SK-N-SH treated with all-trans-retinoic acid at 6 μM for 48 hours (cell line): ENCODE results near the gene LARP4B.
"Not testable (repeated sequence)": the region's sequence is repeated elsewhere in the genome, so short reads cannot be mapped to it uniquely, and the experiment has no call there.

Experiments used
- ATAC-seq: fragments of 200-7000 bp; cut with Tn5 transposase; 3 replicates; pipeline ENCODE4 v1.9.1; 2020; ENCODE audit warnings: mild to moderate bottlenecking, moderate library complexity
- ARNTL ChIP-seq: fragments of 450-650 bp; formaldehyde crosslinking; IDR thresholded peaks from 2 replicates; pipeline ENCODE4 v1.5.0; 2020; ENCODE audit warnings: low read depth, mild to moderate bottlenecking, moderate library complexity, borderline replicate concordance
- BACH2 ChIP-seq: fragments of 250-450 bp; sonication (Bioruptor Pico); IDR thresholded peaks from 2 replicates; pipeline ENCODE4 v1.9.0; 2021; ENCODE audit warnings: mild to moderate bottlenecking, borderline replicate concordance
- CSDC2 ChIP-seq: fragments of 250-450 bp; sonication (Bioruptor Pico); IDR thresholded peaks from 2 replicates; pipeline ENCODE4 v1.5.0; 2020; ENCODE audit warnings: mild to moderate bottlenecking, moderate library complexity
- GLIS3 ChIP-seq: fragments of 250-450 bp; sonication (Bioruptor Pico); IDR thresholded peaks from 2 replicates; pipeline ENCODE4 v1.5.0; 2020; ENCODE audit warnings: mild to moderate bottlenecking, moderate library complexity
- ISL1 ChIP-seq: fragments of 250-450 bp; sonication (Bioruptor Pico); IDR thresholded peaks from 2 replicates; pipeline ENCODE4 v2.1.2; 2022; ENCODE audit warnings: mild to moderate bottlenecking, moderate library complexity
- OSR1 ChIP-seq: fragments of 250-450 bp; sonication (Bioruptor Pico); IDR thresholded peaks from 2 replicates; pipeline ENCODE4 v1.8.0; 2022; ENCODE audit warnings: moderate library complexity, mild to moderate bottlenecking, inconsistent platforms
- PPARA ChIP-seq: fragments of 250-450 bp; sonication (Bioruptor Pico); IDR thresholded peaks from 2 replicates; pipeline ENCODE4 v1.5.0; 2020; ENCODE audit warnings: mild to moderate bottlenecking, borderline replicate concordance
- RARB ChIP-seq: fragments of 250-450 bp; sonication (Bioruptor Pico); IDR thresholded peaks from 2 replicates; pipeline ENCODE4 v1.8.0; 2021; ENCODE audit warnings: mild to moderate bottlenecking, moderate library complexity
- TOX ChIP-seq: fragments of 250-450 bp; sonication (Bioruptor Pico); IDR thresholded peaks from 2 replicates; pipeline ENCODE4 v1.8.0; 2021; ENCODE audit warnings: mild to moderate bottlenecking, moderate library complexity, borderline replicate concordance
- ZC3H10 ChIP-seq: fragments of 250-450 bp; sonication (Bioruptor Pico); IDR thresholded peaks from 2 replicates; pipeline ENCODE4 v1.5.1; 2021; ENCODE audit warnings: mild to moderate bottlenecking, moderate library complexity
- ZFP3 ChIP-seq: fragments of 250-450 bp; sonication (Bioruptor Pico); IDR thresholded peaks from 2 replicates; pipeline ENCODE4 v1.5.0; 2020; ENCODE audit warnings: mild to moderate bottlenecking, moderate library complexity
- ZFP30 ChIP-seq: fragments of 450-650 bp; formaldehyde crosslinking; IDR thresholded peaks from 2 replicates; pipeline ENCODE4 v1.5.0; 2022; ENCODE audit warnings: mild to moderate bottlenecking, moderate library complexity
- ZNF565 ChIP-seq: fragments of 450-650 bp; formaldehyde crosslinking; conservative IDR thresholded peaks from 2 replicates; pipeline ENCODE4 v1.5.0; 2020; ENCODE audit warnings: low read depth, mild to moderate bottlenecking, moderate library complexity
- ZNF70 ChIP-seq: fragments of 450-650 bp; formaldehyde crosslinking; IDR thresholded peaks from 2 replicates; pipeline ENCODE4 v1.5.0; 2020; ENCODE audit warnings: mild to moderate bottlenecking, moderate library complexity
- ZNF8 ChIP-seq: fragments of 450-650 bp; formaldehyde crosslinking; IDR thresholded peaks from 2 replicates; pipeline ENCODE4 v1.5.0; 2020; ENCODE audit warnings: mild to moderate bottlenecking, moderate library complexity
- TF ChIP-seq, protein P1 (sequence below): fragments of 250-450 bp; sonication (Bioruptor Pico); IDR thresholded peaks from 2 replicates; pipeline ENCODE4 v1.8.0; 2020; ENCODE audit warnings: mild to moderate bottlenecking, moderate library complexity, borderline replicate concordance
- TF ChIP-seq, protein P2 (sequence below): fragments of 250-450 bp; sonication (Bioruptor Pico); IDR thresholded peaks from 2 replicates; pipeline ENCODE4 v1.5.1; 2021; ENCODE audit warnings: mild to moderate bottlenecking, moderate library complexity
- TF ChIP-seq, protein P3 (sequence below): fragments of 250-450 bp; sonication (Bioruptor Pico); IDR thresholded peaks from 2 replicates; pipeline ENCODE4 v1.8.0; 2021; ENCODE audit warnings: low read depth, mild to moderate bottlenecking, moderate library complexity, borderline replicate concordance

Gene LARP4B

DNA sequence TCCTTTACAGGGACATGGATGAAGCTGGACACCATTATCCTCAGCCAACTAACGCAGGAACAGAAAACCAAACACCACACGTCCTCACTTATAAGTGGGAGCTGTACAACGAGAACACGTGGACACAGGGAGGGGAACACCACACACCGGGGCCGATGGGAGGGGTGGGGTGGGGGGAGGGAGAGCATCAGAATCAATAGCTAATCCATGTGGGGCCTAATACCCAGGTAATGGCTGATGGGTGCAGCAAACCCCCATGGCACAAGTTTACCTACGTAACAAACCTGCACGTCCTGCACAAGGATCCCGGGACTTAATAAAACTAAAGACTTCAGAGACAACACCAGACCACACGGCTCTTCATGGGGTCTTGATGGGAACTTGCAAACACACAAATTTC is 159.9 kb downstream of the LARP4B start:
- TF ChIP-seq, protein P1, sequence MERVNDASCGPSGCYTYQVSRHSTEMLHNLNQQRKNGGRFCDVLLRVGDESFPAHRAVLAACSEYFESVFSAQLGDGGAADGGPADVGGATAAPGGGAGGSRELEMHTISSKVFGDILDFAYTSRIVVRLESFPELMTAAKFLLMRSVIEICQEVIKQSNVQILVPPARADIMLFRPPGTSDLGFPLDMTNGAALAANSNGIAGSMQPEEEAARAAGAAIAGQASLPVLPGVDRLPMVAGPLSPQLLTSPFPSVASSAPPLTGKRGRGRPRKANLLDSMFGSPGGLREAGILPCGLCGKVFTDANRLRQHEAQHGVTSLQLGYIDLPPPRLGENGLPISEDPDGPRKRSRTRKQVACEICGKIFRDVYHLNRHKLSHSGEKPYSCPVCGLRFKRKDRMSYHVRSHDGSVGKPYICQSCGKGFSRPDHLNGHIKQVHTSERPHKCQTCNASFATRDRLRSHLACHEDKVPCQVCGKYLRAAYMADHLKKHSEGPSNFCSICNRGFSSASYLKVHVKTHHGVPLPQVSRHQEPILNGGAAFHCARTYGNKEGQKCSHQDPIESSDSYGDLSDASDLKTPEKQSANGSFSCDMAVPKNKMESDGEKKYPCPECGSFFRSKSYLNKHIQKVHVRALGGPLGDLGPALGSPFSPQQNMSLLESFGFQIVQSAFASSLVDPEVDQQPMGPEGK (CRISPR knock-in tag), result no peak
- TF ChIP-seq ISL1 (CRISPR knock-in tag), result no peak
- ATAC-seq, result no peak

DNA sequence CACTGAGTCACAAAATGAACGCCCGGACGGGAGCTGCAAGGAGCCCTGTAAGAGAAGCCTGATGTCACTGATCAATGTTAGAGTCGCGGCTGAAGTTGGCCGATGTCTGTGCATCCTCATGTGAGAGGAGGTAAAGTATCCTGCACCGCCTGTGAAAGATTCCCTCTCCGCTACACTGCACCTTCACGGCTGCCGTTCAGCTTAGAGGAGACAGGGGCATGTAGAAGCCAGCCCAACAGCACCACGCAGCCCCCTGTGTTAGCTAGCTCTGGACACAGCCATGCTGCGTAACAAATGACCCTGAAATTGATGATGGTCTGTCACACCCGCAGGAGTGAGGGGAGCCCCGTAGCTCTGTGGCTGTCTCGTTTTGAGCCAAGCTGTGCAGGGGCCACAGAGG is 160.5 kb downstream of the LARP4B start:
- no peak for ATAC-seq
- no peak for TF ChIP-seq BACH2

DNA sequence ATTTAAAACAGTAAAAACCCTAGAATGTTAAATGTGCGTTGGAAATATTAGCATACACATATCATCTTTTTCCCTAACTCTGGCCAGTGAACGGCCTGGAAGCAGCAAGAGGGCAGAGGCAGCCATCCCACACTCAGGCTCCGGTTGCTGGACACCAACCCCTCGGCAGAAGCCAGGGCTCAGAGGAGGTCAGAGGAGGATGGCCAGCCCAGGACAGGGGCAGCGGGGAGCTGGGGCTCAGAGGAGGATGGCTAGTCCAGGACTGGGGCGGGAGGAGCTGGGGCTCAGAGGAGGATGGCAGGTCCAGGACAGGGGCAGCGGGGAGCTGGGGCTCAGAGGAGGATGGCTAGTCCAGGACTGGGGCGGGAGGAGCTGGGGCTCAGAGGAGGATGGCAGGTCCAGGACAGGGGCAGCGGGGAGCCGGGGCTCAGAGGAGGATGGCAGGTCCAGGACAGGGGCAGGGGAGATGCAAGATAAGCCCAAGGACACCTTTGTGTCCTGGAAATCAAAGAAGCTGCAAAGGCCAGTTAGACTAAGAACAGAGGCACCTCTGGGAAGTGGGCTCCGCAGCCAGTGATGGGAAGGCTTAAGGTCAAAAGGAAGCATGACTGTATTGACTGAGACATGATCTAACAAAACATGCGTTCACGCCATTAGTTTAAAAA is 161.3 kb downstream of the LARP4B start:
- not testable (repeated sequence) for ATAC-seq

DNA sequence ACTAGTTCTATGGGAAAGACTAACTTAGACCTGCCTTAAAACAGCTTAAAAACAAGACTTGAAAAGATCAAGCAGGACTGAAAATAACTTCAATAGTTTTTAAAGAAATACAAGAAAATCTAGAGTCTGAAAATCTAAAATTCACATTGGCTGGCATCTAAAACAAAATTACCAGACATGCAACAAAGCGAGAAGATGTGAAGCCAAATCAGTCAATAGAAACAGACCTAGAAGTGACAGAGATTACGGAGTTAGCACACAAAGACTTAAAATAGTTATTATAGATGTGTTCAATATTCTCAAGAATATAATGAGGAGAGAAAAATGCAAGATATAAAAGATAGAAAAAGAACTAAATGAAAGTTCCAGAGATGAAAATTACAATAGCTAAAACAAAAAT is 163.7 kb downstream of the LARP4B start:
- no peak for TF ChIP-seq ZNF565 (CRISPR knock-in tag)
- TF ChIP-seq ARNTL, result no peak
- TF ChIP-seq, protein P2, sequence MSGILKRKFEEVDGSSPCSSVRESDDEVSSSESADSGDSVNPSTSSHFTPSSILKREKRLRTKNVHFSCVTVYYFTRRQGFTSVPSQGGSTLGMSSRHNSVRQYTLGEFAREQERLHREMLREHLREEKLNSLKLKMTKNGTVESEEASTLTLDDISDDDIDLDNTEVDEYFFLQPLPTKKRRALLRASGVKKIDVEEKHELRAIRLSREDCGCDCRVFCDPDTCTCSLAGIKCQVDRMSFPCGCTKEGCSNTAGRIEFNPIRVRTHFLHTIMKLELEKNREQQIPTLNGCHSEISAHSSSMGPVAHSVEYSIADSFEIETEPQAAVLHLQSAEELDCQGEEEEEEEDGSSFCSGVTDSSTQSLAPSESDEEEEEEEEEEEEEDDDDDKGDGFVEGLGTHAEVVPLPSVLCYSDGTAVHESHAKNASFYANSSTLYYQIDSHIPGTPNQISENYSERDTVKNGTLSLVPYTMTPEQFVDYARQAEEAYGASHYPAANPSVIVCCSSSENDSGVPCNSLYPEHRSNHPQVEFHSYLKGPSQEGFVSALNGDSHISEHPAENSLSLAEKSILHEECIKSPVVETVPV (CRISPR knock-in tag), result no peak
- no peak for TF ChIP-seq ISL1 (CRISPR knock-in tag)
- no peak for ATAC-seq

DNA sequence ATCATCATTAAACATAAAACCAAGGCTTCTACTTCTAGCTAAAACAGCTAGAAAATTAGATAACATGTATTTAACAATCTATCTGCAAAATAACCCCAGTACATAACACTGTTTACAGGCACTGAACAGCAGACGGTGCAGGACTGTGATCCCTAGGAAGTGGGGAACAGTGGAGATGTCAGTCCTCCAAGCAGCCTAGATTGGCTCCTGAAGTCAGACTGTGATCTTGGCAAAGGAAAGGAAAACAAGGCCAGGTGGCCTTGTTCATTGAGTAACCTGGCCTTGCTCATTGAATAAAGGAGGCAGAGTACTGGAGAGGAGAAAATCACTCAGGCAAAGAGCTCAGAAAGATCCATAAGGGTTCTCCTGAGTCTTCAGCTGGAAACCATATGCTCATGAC is 164.3 kb downstream of the LARP4B start:
- no peak for ATAC-seq
- TF ChIP-seq ZNF70 (CRISPR knock-in tag), result no peak
- TF ChIP-seq ZFP30 (CRISPR knock-in tag), result no peak
- TF ChIP-seq ZNF565 (CRISPR knock-in tag), result no peak
- TF ChIP-seq TOX, result no peak
- TF ChIP-seq ISL1 (CRISPR knock-in tag), result no peak
- TF ChIP-seq, protein P3, sequence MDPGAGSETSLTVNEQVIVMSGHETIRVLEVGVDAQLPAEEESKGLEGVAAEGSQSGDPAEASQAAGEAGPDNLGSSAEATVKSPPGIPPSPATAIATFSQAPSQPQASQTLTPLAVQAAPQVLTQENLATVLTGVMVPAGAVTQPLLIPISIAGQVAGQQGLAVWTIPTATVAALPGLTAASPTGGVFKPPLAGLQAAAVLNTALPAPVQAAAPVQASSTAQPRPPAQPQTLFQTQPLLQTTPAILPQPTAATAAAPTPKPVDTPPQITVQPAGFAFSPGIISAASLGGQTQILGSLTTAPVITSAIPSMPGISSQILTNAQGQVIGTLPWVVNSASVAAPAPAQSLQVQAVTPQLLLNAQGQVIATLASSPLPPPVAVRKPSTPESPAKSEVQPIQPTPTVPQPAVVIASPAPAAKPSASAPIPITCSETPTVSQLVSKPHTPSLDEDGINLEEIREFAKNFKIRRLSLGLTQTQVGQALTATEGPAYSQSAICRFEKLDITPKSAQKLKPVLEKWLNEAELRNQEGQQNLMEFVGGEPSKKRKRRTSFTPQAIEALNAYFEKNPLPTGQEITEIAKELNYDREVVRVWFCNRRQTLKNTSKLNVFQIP (CRISPR knock-in tag), result no peak
- no peak for TF ChIP-seq BACH2
- no peak for TF ChIP-seq ARNTL
- TF ChIP-seq, protein P2 (CRISPR knock-in tag), result no peak
- no peak for TF ChIP-seq ZC3H10 (CRISPR knock-in tag)
- no peak for TF ChIP-seq PPARA (CRISPR knock-in tag)

DNA sequence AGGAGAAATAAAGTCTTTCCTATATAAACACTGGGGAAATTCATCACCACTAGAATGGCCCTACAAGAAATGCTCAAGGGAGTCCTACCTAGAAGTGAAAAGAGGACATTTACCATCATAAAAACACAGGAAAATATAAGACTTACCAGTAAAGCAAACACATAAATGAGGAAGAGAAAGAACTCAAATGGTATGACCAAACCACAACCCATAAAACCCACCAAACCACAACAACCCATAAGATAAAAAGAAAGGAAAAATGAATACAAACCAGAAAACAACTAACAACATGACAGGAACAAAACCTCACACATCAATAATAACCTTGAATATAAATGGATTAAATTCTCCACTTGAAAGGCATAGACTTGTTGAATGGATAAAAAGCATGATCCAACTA is 170.1 kb downstream of the LARP4B start:
- no peak for TF ChIP-seq RARB (CRISPR knock-in tag)
- TF ChIP-seq CSDC2 (CRISPR knock-in tag), result no peak
- no peak for TF ChIP-seq GLIS3 (CRISPR knock-in tag)
- no peak for TF ChIP-seq ARNTL
- ATAC-seq, result no peak

DNA sequence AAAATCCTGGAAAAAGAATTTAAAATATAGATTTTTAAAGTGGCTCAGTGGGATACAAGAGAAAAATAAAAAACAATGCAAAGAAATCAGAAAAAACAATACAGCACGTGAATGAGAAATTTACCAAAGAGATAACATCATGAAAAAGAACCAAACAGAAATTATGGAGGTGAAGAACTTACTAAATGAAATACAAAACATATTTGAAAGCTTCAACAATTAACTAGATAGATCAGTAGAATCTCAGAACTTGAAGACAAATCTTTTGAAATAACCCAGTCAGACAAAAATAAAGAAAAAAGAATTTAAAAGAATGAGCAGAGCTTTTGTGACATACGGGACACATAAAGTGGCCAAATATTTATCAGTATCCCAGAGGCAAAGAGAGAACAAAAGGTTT is 170.9 kb downstream of the LARP4B start:
- ATAC-seq, result no peak
- TF ChIP-seq RARB (CRISPR knock-in tag) (no peak), ARNTL (no peak), ZNF565 (CRISPR knock-in tag) (no peak), PPARA (CRISPR knock-in tag) (no peak), CSDC2 (CRISPR knock-in tag) (no peak), ZFP30 (CRISPR knock-in tag) (no peak), GLIS3 (CRISPR knock-in tag) (no peak), BACH2 (no peak), ZNF8 (CRISPR knock-in tag) (no peak), OSR1 (CRISPR knock-in tag) (no peak), ISL1 (CRISPR knock-in tag) (no peak), TOX (no peak), ZC3H10 (CRISPR knock-in tag) (no peak), ZFP3 (CRISPR knock-in tag) (no peak)
- TF ChIP-seq, protein P1 (CRISPR knock-in tag), result no peak
- TF ChIP-seq, protein P3 (CRISPR knock-in tag), result no peak
